ENCODE measurements around the gene BARX1.

DNA sequence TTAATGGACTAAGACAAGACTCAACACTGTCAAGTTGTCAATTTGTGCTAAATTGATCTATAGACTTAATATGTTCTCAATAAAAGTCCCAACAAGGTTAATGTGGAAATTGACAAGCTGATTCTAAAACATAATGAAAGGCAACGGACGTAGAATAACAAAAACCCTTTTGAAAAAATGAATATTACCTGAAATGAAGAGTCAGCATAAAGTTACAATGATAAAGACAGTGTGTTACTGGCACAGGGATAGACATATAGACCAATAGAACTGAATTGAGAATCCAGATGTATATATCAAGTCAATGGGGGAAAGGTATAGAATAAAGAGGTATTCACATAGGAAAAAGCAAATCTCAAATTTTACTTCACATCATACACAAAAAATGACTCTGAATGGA is 37.7 kb upstream of the BARX1 start:
- TF ChIP-seq, protein P1, sequence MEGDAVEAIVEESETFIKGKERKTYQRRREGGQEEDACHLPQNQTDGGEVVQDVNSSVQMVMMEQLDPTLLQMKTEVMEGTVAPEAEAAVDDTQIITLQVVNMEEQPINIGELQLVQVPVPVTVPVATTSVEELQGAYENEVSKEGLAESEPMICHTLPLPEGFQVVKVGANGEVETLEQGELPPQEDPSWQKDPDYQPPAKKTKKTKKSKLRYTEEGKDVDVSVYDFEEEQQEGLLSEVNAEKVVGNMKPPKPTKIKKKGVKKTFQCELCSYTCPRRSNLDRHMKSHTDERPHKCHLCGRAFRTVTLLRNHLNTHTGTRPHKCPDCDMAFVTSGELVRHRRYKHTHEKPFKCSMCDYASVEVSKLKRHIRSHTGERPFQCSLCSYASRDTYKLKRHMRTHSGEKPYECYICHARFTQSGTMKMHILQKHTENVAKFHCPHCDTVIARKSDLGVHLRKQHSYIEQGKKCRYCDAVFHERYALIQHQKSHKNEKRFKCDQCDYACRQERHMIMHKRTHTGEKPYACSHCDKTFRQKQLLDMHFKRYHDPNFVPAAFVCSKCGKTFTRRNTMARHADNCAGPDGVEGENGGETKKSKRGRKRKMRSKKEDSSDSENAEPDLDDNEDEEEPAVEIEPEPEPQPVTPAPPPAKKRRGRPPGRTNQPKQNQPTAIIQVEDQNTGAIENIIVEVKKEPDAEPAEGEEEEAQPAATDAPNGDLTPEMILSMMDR (IDR thresholded peaks at IDR 0.05) = no peak
- TF ChIP-seq POLR2A (IDR thresholded peaks at IDR 0.05) = no peak
